ENCODE results near the gene RGS6. TPM values are rescaled to one million over a fixed set of nuclear protein-coding genes. Genes with fewer than 3 reads are reported as not detected.

Gene RGS6
- total RNA-seq, 1 donor from 2014 or later = 0.24 TPM

DNA sequence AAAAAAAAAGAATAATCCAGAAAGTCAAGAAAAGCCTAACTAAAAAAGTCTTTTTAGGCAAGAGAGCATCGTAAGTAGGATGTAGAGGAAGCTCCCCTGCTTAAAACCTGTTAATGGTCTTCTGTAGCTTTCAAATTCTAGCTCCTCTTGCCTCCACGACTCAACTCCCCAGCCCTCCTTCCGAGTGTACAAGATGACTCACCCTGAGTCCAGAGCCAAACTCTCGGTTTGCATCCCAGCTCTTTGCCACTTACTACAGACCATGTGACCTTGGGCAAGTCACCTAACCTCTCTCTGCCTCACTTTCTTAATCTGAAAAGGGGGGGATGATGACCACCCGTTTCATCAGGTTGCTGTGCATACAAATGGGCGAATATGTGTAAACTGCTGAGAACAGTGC, 501.3 kb downstream of the RGS6 start:
- H3K4me3 Mint-ChIP-seq (ENCODE audit: unreplicated experiment) = no peak overlapping the region
- no peaks in the 10 kb centered on the region for H3K9me3 Mint-ChIP-seq (ENCODE audit: unreplicated experiment)
- H3K36me3 Mint-ChIP-seq (ENCODE audit: unreplicated experiment) = no peaks in the 10 kb centered on the region
- no peak for DNase-seq (ENCODE audit: extremely low spot score, unreplicated experiment)
- H3K4me1 Mint-ChIP-seq (ENCODE audit: unreplicated experiment) = no peaks in the 10 kb centered on the region
- TF ChIP-seq, protein P1, sequence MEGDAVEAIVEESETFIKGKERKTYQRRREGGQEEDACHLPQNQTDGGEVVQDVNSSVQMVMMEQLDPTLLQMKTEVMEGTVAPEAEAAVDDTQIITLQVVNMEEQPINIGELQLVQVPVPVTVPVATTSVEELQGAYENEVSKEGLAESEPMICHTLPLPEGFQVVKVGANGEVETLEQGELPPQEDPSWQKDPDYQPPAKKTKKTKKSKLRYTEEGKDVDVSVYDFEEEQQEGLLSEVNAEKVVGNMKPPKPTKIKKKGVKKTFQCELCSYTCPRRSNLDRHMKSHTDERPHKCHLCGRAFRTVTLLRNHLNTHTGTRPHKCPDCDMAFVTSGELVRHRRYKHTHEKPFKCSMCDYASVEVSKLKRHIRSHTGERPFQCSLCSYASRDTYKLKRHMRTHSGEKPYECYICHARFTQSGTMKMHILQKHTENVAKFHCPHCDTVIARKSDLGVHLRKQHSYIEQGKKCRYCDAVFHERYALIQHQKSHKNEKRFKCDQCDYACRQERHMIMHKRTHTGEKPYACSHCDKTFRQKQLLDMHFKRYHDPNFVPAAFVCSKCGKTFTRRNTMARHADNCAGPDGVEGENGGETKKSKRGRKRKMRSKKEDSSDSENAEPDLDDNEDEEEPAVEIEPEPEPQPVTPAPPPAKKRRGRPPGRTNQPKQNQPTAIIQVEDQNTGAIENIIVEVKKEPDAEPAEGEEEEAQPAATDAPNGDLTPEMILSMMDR (IDR thresholded peaks at IDR 0.05) = no peak
- H3K27ac Mint-ChIP-seq (ENCODE audit: unreplicated experiment) = no peak overlapping the region
- H3K27me3 Mint-ChIP-seq (ENCODE audit: unreplicated experiment) = peaks cover 34% of the 10 kb centered on the region

DNA sequence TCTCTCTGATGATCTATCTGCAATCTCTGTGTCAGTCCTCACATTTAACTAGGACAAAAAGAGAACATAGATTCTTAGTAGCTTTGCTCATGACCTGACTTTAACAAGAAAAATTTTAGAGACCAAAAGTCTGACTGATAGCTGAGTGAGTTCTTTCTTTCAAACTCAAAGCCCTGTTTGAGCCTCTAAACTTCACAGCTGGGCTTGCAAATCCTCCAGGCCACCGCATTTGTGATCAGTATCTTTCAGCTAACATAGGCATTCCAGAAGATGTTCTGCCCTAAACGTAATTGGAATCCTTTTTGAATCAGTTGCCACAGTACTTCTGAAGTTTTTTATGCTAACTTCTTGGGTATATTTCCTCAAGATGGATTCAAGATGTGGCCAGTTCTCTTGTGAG, 502.6 kb downstream of the RGS6 start:
- peaks cover 47% of the 10 kb centered on the region for H3K27me3 Mint-ChIP-seq (ENCODE audit: unreplicated experiment)
- H3K27ac Mint-ChIP-seq (ENCODE audit: unreplicated experiment) = no peak overlapping the region
- no peaks in the 10 kb centered on the region for H3K4me1 Mint-ChIP-seq (ENCODE audit: unreplicated experiment)
- TF ChIP-seq, protein P1 (IDR thresholded peaks at IDR 0.05) = no peak
- H3K9me3 Mint-ChIP-seq (ENCODE audit: unreplicated experiment) = no peaks in the 10 kb centered on the region
- DNase-seq (ENCODE audit: extremely low spot score, unreplicated experiment) = no peak
- no peak overlapping the region for H3K4me3 Mint-ChIP-seq (ENCODE audit: unreplicated experiment)
- no peaks in the 10 kb centered on the region for H3K36me3 Mint-ChIP-seq (ENCODE audit: unreplicated experiment)

DNA sequence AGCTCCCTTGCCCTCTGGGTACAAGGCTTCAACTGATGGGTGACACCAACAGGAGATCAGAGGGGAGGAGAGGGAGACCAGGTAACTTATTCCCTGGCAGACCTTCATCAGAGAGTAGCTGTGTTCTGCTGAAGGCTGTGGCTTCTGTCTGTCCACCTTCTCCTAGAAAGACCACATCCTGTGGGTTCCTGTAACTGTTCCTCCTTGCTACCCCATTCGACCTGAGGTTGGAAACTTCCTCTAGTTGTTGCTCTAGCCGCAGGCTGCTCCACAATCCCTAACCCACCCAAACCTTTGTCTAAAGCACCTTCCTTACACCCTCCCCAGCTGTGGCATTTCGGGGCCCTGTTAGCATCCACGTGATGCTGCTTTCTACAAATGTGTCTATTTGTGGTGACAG, 507.5 kb downstream of the RGS6 start:
- no peaks in the 10 kb centered on the region for H3K36me3 Mint-ChIP-seq (ENCODE audit: unreplicated experiment)
- TF ChIP-seq, protein P1 (IDR thresholded peaks at IDR 0.05) = no peak
- H3K4me1 Mint-ChIP-seq (ENCODE audit: unreplicated experiment) = no peaks in the 10 kb centered on the region
- H3K27me3 Mint-ChIP-seq (ENCODE audit: unreplicated experiment) = peaks cover 43% of the 10 kb centered on the region
- DNase-seq (ENCODE audit: extremely low spot score, unreplicated experiment) = no peak
- no peak overlapping the region for H3K27ac Mint-ChIP-seq (ENCODE audit: unreplicated experiment)
- H3K4me3 Mint-ChIP-seq (ENCODE audit: unreplicated experiment) = no peak overlapping the region
- no peaks in the 10 kb centered on the region for H3K9me3 Mint-ChIP-seq (ENCODE audit: unreplicated experiment)

DNA sequence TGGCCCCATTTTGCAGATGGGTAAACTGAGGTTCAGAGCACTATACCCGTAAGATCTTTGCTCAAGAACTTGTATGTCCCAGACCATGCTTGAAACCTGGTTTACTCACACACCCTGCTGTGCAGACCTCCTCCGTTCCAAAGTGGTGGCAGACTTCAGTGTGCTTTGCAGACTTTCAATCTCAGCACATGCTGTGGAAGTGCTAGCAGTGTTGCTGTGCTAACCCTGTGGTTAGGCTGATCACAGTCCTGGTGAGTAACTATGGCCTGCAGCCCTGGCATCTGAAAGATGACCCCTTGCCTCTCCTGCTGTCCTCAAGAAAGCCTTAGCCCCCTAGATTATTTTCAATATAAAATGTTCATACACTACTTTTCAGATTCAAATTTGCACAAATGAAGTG, 511.0 kb downstream of the RGS6 start:
- Mint-ChIP-seq H3K9me3 (ENCODE audit: unreplicated experiment) (no peaks in the 10 kb centered on the region), H3K27ac (ENCODE audit: unreplicated experiment) (no peak overlapping the region), H3K27me3 (ENCODE audit: unreplicated experiment) (peaks cover 26% of the 10 kb centered on the region), H3K4me3 (ENCODE audit: unreplicated experiment) (no peak overlapping the region), H3K36me3 (ENCODE audit: unreplicated experiment) (no peaks in the 10 kb centered on the region), H3K4me1 (ENCODE audit: unreplicated experiment) (no peaks in the 10 kb centered on the region)
- no peak for DNase-seq (ENCODE audit: extremely low spot score, unreplicated experiment)
- TF ChIP-seq, protein P1 (IDR thresholded peaks at IDR 0.05) = no peak

DNA sequence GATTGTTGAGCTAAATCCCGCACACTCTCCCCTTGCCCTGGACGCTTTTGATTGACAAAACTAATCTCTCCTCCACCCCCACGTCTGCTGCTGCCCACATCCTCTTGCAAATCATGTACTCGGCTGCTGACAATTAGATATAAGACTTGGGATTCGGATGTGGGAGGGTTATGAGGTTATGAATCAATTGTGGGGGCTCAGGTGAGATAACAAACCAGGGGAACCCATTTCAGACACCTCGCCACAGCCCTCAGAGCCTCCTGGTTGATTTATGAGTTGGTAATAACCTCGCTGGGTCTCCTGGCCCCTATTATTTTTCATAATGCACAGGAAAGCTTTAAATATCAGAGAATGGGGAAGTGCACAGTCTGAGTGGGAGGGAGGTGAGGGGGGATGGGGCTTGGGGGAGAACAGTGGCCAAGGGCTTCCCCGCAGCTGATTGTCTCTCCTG, 511.8 kb downstream of the RGS6 start:
- Mint-ChIP-seq H3K27me3 (ENCODE audit: unreplicated experiment) (peaks cover 18% of the 10 kb centered on the region), H3K4me3 (ENCODE audit: unreplicated experiment) (no peak overlapping the region), H3K27ac (ENCODE audit: unreplicated experiment) (no peak overlapping the region), H3K9me3 (ENCODE audit: unreplicated experiment) (no peaks in the 10 kb centered on the region), H3K4me1 (ENCODE audit: unreplicated experiment) (no peaks in the 10 kb centered on the region), H3K36me3 (ENCODE audit: unreplicated experiment) (no peaks in the 10 kb centered on the region)
- no peak for DNase-seq (ENCODE audit: extremely low spot score, unreplicated experiment)
- TF ChIP-seq, protein P1 (IDR thresholded peaks at IDR 0.05) = no peak

Measured in osteocyte (in vitro differentiated cells).